HepG2 (cell line): ENCODE data around the gene CAPZA3. TPM values are rescaled to one million over a fixed set of nuclear protein-coding genes. Genes with fewer than 3 reads are reported as not detected.

Experiments
- ATAC-seq: fragments of 200-7000 bp; cut with Tn5 transposase; 3 replicates; pipeline ENCODE4 v1.9.1; 2020; ENCODE audit warnings: mild to moderate bottlenecking, moderate library complexity
- BruUV-seq: library from RNA; stranded (reverse); fragments of 400-500 nt; replicated peaks from 2 replicates; lab custom pipeline; 2021; lab: Mats Ljungman, UMichigan
- CTCF ChIA-PET: fragments of 300-600 bp; formaldehyde crosslinking; extraction: SDS; loops from one replicate; lab custom pipeline; 2021; ENCODE audit warnings: low total read pairs, inconsistent platforms, low intra/inter-chr PET ratio; lab: Yijun Ruan, JAX
- POLR2A ChIA-PET: fragments of 350-600 bp; sonication (Branson Sonifier 250); formaldehyde crosslinking; loops from one replicate; lab custom pipeline; 2020; ENCODE audit warnings: antibody characterized with exemption, inconsistent platforms; lab: Yijun Ruan, JAX
- DNase-seq: peaks from one replicate; pipeline ENCODE4 v3.0.0-alpha.2; 2015; ENCODE audit warnings: low spot score
- FAIRE-seq: peaks from 3 replicates; lab custom pipeline; 2011; peaks lifted over from hg19 to GRCh38; lab: Jason Lieb, UNC
- H2AFZ ChIP-seq: one replicate; pipeline ENCODE4 v1.6.1; 2011; ENCODE audit warnings: low read length, inconsistent platforms
- H3K27ac ChIP-seq: fragments of 300-600 bp; 3 replicates; pipeline ENCODE4 v1.8.0; 2011; ENCODE audit warnings: mixed run types, mild to moderate bottlenecking, mixed read lengths, low read length, inconsistent platforms; ENCODE audit not compliant: insufficient read depth; ENCODE audit errors: extremely low read length
- H3K27me3 ChIP-seq, 2 experiments: fragments of 200-600 bp in 1 of 2; 2 replicates in 1 of 2; 3 replicates in 1 of 2; pipeline versions ENCODE4 v1.6.0 to v1.8.0; 2011; ENCODE audit warnings: low read length in 2 of 2, mild to moderate bottlenecking in 2 of 2, moderate library complexity in 2 of 2, inconsistent platforms in 1 of 2; ENCODE audit not compliant: insufficient read depth in 2 of 2, control insufficient read depth in 1 of 2
- H3K36me3 ChIP-seq, 2 experiments: fragments of 200-600 bp in 1 of 2; replicated peaks in 1 of 2; 2 replicates in 1 of 2; 3 replicates in 1 of 2; pipeline versions ENCODE4 v1.5.1 to v1.8.0; 2011; ENCODE audit warnings: low read length in 2 of 2, inconsistent platforms in 1 of 2; ENCODE audit not compliant: insufficient read depth in 2 of 2, control insufficient read depth in 1 of 2
- H3K4me1 ChIP-seq: 2 replicates; pipeline ENCODE4 v1.5.1; 2012; ENCODE audit warnings: low read length, inconsistent platforms; ENCODE audit not compliant: insufficient read depth
- H3K4me2 ChIP-seq: 2 replicates; pipeline ENCODE4 v1.6.0; 2011; ENCODE audit warnings: low read depth, low read length, inconsistent platforms
- H3K4me3 ChIP-seq, 3 experiments: fragments of 200-600 bp in 1 of 3; sonication (generic), shearing (Covaris generic) in 1 of 3; replicated peaks in 1 of 3; 2 replicates each; pipeline ENCODE4 v1.5.1; 2011 to 2016; ENCODE audit warnings: low read length in 3 of 3, inconsistent platforms in 2 of 3, low read depth in 2 of 3, mild to moderate bottlenecking in 2 of 3, control low read depth in 1 of 3, mixed read lengths in 1 of 3; ENCODE audit not compliant: insufficient read depth in 1 of 3
- H3K79me2 ChIP-seq: one replicate; pipeline ENCODE4 v1.6.1; 2011; ENCODE audit warnings: low read length, inconsistent platforms; ENCODE audit not compliant: insufficient read depth
- H3K9ac ChIP-seq: 2 replicates; pipeline ENCODE4 v1.6.0; 2011; ENCODE audit warnings: mild to moderate bottlenecking, low read depth, low read length, inconsistent platforms; ENCODE audit not compliant: insufficient read depth
- H3K9me3 ChIP-seq: 2 replicates; pipeline ENCODE4 v1.5.1; 2012; ENCODE audit warnings: mild to moderate bottlenecking, low read length
- H4K20me1 ChIP-seq: 2 replicates; pipeline ENCODE4 v1.6.0; 2011; ENCODE audit warnings: inconsistent platforms, mild to moderate bottlenecking, low read length, moderate library complexity; ENCODE audit not compliant: insufficient read depth
- ASH2L ChIP-seq: fragments of 300-600, 200-600 bp; sonication (generic); IDR thresholded peaks from 2 replicates; pipeline ENCODE4 v1.7.0; 2017; ENCODE audit warnings: low read depth, mild to moderate bottlenecking, moderate library complexity, mixed read lengths, low read length; ENCODE audit not compliant: insufficient read length
- GLMP ChIP-seq: sonication (generic); formaldehyde crosslinking; IDR thresholded peaks from 2 replicates; pipeline ENCODE4 v1.9.0; 2021; ENCODE audit warnings: missing genetic modification reagents, mild to moderate bottlenecking, borderline replicate concordance
- MTF1 ChIP-seq: sonication (generic); formaldehyde crosslinking; IDR thresholded peaks from 2 replicates; pipeline ENCODE4 v1.5.0; 2020; ENCODE audit warnings: missing genetic modification reagents
- MYC ChIP-seq: sonication (generic); formaldehyde crosslinking; IDR thresholded peaks from 2 replicates; pipeline ENCODE4 v1.9.0; 2021; ENCODE audit warnings: missing genetic modification reagents, borderline replicate concordance
- POLR2AphosphoS2 ChIP-seq: IDR thresholded peaks from 2 replicates; pipeline ENCODE4 v1.6.1; 2011; ENCODE audit warnings: low read depth, low read length, improper control_type of control experiment
- RFX5 ChIP-seq: IDR thresholded peaks from 2 replicates; pipeline ENCODE4 v1.6.1; 2011; ENCODE audit warnings: low read depth, low read length, improper control_type of control experiment
- TAF15 ChIP-seq: fragments of 200-400 bp; formaldehyde crosslinking; IDR thresholded peaks from one replicate; pipeline ENCODE4 v1.6.1; 2018; ENCODE audit warnings: mild to moderate bottlenecking, low read depth, low read length; ENCODE audit not compliant: poor library complexity, severe bottlenecking
- ZBED4 ChIP-seq: sonication (generic); formaldehyde crosslinking; IDR thresholded peaks from 2 replicates; pipeline ENCODE4 v1.4.0; 2020; ENCODE audit warnings: missing genetic modification reagents, borderline replicate concordance
- ZFY ChIP-seq: sonication (generic); formaldehyde crosslinking; IDR thresholded peaks from 2 replicates; pipeline ENCODE4 v1.4.0; 2020; ENCODE audit warnings: missing genetic modification reagents
- WGBS: methylation state at CpG from one replicate; pipeline ENCODE4 v1.1.6; 2017; ENCODE audit warnings: low lambda C conversion rate; 5-methylcytosine and 5-hydroxymethylcytosine counted together
- in situ Hi-C: cut with HindIII; loops from 2 replicates; pipeline ENCODE4 v1.10.0; 2017; ENCODE audit warnings: low pct_unique_long_range_greater_than_20kb; ENCODE audit not compliant: extremely low pct_ligation_motif_present
- intact Hi-C: fragments of 100-400 bp; cut with micrococcal nuclease; formaldehyde crosslinking; loops from one replicate; pipeline ENCODE4 v1.10.0; 2022; ENCODE audit not compliant: unreplicated experiment
- polyA plus RNA-seq, 8 experiments: library from polyadenylated mRNA; depleted of rRNA in 3 of 8; stranded (reverse) in 7 of 8; unstranded in 1 of 8; fragments of >200 nt; fragmentation: Illumina TruSeq in 4 of 8; extraction: Trizol in 4 of 8; gene quantifications; 2 replicates each; pipeline versions ENCODE4 v1.2.1 to v1.2.3, GENCODE V29; 2011 to 2016; ENCODE audit warnings: low read depth in 4 of 8, missing spikeins in 1 of 8, mixed read lengths in 1 of 8; ENCODE audit not compliant: insufficient read depth in 1 of 8
- total RNA-seq, 5 experiments: library from RNA; depleted of rRNA; stranded (reverse); fragments of >200 nt; fragmentation: Illumina TruSeq; extraction: Trizol; gene quantifications; 2 replicates each; pipeline ENCODE4 v1.2.3, GENCODE V29; 2016; ENCODE audit warnings: low read depth in 1 of 5
- TF ChIP-seq, protein P1 (sequence below): sonication (generic); formaldehyde crosslinking; IDR thresholded peaks from 2 replicates; pipeline ENCODE4 v1.5.0; 2020; ENCODE audit warnings: mild to moderate bottlenecking, missing genetic modification reagents, borderline replicate concordance
- TF ChIP-seq, protein P2 (sequence below): sonication (generic); formaldehyde crosslinking; IDR thresholded peaks from 2 replicates; pipeline ENCODE4 v1.5.0; 2020; ENCODE audit warnings: missing genetic modification reagents, mild to moderate bottlenecking, borderline replicate concordance

The CAPZA3 gene
- total and polyA plus RNA-seq, 2 of the 13 experiments (the other 11 are each of a cell fraction or from before 2014, with no cell fraction given): not detected

GRCh38 chr12:18718462-18718861 lies 19.5 kb upstream of the CAPZA3 start (continued):
- TF ChIP-seq ZBED4 (CRISPR knock-in tag): no peak
- TF ChIP-seq MTF1 (CRISPR knock-in tag): no peak

DNA sequence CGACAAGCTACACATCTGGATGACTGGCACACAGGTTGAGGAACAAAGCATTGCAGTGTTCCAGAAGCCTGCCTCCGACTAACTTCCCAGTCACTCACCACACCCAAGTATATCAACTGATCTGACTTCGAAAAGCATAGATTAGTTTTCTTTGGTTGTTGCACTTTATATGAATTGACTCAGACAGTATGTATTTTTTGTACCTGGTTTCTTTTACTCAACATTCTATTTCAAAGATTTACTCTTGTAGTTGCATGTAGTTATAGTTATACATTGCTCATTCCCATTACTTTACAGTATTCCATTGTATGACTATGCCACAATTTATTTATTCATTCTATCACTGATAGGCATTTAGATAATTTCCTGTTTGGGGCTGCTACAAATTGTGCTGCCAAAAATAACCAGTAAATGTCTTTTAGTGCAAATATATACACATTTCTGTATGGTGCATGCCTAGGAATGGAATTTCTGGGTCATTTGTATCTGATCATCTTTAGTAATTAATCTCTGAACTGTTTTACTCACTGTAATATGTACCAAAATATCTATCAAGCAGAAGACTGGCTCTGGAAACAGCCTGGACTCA lies 17.9 kb upstream of the CAPZA3 start:
- no peak for DNase-seq
- POLR2A ChIA-PET: no interaction called here
- WGBS: 3% methylated on average over 3 of the region's 3 CpGs
- no peak overlapping the region for H3K4me3 ChIP-seq
- in situ Hi-C loops (no loop called here), intact Hi-C loops (no loop called here)
- no peaks in the 10 kb centered on the region for H3K79me2 ChIP-seq
- H3K4me2 ChIP-seq: no peak overlapping the region
- H3K27ac ChIP-seq: no peak overlapping the region
- CTCF ChIA-PET: no interaction called here
- H3K9ac ChIP-seq: no peak overlapping the region
- H3K36me3 ChIP-seq: no peaks in the 10 kb centered on the region
- H3K27me3 ChIP-seq: no peaks in the 10 kb centered on the region
- no peaks in the 10 kb centered on the region for H4K20me1 ChIP-seq
- no TSS peak for BruUV-seq
- ATAC-seq: no peak
- no peaks in the 10 kb centered on the region; the same call in 1 of the 2 replicates for H3K9me3 ChIP-seq
- FAIRE-seq: no peak
- H3K4me1 ChIP-seq: no peaks in the 10 kb centered on the region
- no peak overlapping the region for H2AFZ ChIP-seq
- TF ChIP-seq, protein P1, sequence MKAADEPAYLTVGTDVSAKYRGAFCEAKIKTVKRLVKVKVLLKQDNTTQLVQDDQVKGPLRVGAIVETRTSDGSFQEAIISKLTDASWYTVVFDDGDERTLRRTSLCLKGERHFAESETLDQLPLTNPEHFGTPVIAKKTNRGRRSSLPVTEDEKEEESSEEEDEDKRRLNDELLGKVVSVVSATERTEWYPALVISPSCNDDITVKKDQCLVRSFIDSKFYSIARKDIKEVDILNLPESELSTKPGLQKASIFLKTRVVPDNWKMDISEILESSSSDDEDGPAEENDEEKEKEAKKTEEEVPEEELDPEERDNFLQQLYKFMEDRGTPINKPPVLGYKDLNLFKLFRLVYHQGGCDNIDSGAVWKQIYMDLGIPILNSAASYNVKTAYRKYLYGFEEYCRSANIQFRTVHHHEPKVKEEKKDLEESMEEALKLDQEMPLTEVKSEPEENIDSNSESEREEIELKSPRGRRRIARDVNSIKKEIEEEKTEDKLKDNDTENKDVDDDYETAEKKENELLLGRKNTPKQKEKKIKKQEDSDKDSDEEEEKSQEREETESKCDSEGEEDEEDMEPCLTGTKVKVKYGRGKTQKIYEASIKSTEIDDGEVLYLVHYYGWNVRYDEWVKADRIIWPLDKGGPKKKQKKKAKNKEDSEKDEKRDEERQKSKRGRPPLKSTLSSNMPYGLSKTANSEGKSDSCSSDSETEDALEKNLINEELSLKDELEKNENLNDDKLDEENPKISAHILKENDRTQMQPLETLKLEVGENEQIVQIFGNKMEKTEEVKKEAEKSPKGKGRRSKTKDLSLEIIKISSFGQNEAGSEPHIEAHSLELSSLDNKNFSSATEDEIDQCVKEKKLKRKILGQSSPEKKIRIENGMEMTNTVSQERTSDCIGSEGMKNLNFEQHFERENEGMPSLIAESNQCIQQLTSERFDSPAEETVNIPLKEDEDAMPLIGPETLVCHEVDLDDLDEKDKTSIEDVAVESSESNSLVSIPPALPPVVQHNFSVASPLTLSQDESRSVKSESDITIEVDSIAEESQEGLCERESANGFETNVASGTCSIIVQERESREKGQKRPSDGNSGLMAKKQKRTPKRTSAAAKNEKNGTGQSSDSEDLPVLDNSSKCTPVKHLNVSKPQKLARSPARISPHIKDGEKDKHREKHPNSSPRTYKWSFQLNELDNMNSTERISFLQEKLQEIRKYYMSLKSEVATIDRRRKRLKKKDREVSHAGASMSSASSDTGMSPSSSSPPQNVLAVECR: no peak
- no peak for TF ChIP-seq ASH2L
- no peak for TF ChIP-seq ZFY (CRISPR knock-in tag)
- no peak for TF ChIP-seq RFX5
- no peak for TF ChIP-seq TAF15
- TF ChIP-seq GLMP: no peak
- TF ChIP-seq, protein P2, sequence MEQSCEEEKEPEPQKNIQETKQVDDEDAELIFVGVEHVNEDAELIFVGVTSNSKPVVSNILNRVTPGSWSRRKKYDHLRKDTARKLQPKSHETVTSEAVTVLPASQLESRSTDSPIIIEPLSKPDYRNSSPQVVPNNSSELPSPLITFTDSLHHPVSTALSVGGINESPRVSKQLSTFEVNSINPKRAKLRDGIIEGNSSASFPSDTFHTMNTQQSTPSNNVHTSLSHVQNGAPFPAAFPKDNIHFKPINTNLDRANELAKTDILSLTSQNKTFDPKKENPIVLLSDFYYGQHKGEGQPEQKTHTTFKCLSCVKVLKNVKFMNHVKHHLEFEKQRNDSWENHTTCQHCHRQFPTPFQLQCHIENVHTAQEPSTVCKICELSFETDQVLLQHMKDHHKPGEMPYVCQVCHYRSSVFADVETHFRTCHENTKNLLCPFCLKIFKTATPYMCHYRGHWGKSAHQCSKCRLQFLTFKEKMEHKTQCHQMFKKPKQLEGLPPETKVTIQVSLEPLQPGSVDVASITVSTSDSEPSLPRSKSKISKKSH (CRISPR knock-in tag): no peak
- no peak for TF ChIP-seq MYC (CRISPR knock-in tag)
- TF ChIP-seq POLR2AphosphoS2: no peak
